ENCODE data around the gene TENT5C.

- TF ChIP-seq BACH2 (CRISPR knock-in tag; IDR thresholded peaks at IDR 0.05; ENCODE audit: borderline replicate concordance): no peak
- no peak for TF ChIP-seq PATZ1 (CRISPR knock-in tag; IDR thresholded peaks at IDR 0.05; ENCODE audit: borderline replicate concordance)
- no peak for TF ChIP-seq POU6F1 (CRISPR knock-in tag; IDR thresholded peaks at IDR 0.05; ENCODE audit: borderline replicate concordance, low read depth)
- TF ChIP-seq ARNTL (CRISPR knock-in tag; IDR thresholded peaks at IDR 0.05; ENCODE audit: borderline replicate concordance, low read depth): no peak
- no peak for TF ChIP-seq RARB (CRISPR knock-in tag; IDR thresholded peaks at IDR 0.05)
- TF ChIP-seq ISL1 (CRISPR knock-in tag; IDR thresholded peaks at IDR 0.05): no peak
- no peak for TF ChIP-seq ZFP30 (CRISPR knock-in tag; IDR thresholded peaks at IDR 0.05)
These were observed 35.7 kb downstream of the TENT5C start for GRCh38 chr1:117641536-117641935.

Measured in SK-N-SH treated with all-trans-retinoic acid at 6 μM for 48 hours (cell line).